Heart left ventricle (tissue), 16 donors: ENCODE results near the gene BLTP1. TPM values are rescaled to one million over a fixed set of nuclear protein-coding genes. Genes with fewer than 3 reads are reported as not detected.

ENCODE experiments used
- ATAC-seq, 4 donors: fragments of 200-7000 bp; cut with Tn5 transposase; one replicate each; pipeline ENCODE4 v1.9.1; 2020 to 2022; ENCODE audit warnings: moderate library complexity in 4 of 4, mild to moderate bottlenecking in 3 of 4, moderate number of reproducible peaks in 1 of 4
- DNase-seq, 5 donors: peaks; one replicate each; pipeline ENCODE4 v3.0.0-alpha.2; 2020
- H3K27ac ChIP-seq, 12 donors: fragments of 200-600 bp; sonication (generic) in 4 of 12; one replicate each; pipeline versions ENCODE4 v1.5.0 to v1.8.0; 2016 to 2022; ENCODE audit warnings: mild to moderate bottlenecking in 2 of 12
- H3K27me3 ChIP-seq, 9 donors: fragments of 200-600 bp; sonication (generic) in 2 of 9; one replicate each; pipeline versions ENCODE4 v1.5.1 to v1.8.0; 2016 to 2022; ENCODE audit warnings: mild to moderate bottlenecking in 3 of 9
- H3K36me3 ChIP-seq, 9 donors: fragments of 200-600 bp; sonication (generic) in 2 of 9; one replicate each; pipeline versions ENCODE4 v1.5.0 to v1.8.0; 2018 to 2022; ENCODE audit warnings: mild to moderate bottlenecking in 2 of 9
- H3K4me1 ChIP-seq, 12 donors: fragments of 200-600 bp; sonication (generic) in 4 of 12; one replicate each; pipeline versions ENCODE4 v1.5.0 to v1.8.0; 2016 to 2022; ENCODE audit warnings: mild to moderate bottlenecking in 3 of 12
- H3K4me3 ChIP-seq, 12 donors: fragments of 200-600 bp; sonication (generic) in 4 of 12; one replicate each; pipeline versions ENCODE4 v1.5.0 to v1.8.0; 2017 to 2022; ENCODE audit warnings: mild to moderate bottlenecking in 9 of 12, moderate library complexity in 4 of 12
- H3K9me3 ChIP-seq, 12 donors: fragments of 200-600 bp; sonication (generic) in 4 of 12; one replicate each; pipeline versions ENCODE4 v1.5.0 to v1.8.0; 2016 to 2022; ENCODE audit warnings: mild to moderate bottlenecking in 1 of 12
- POLR2A ChIP-seq, 2 donors: fragments of 450-650 bp; IDR thresholded peaks; one replicate each; pipeline ENCODE4 v1.6.1; 2017; ENCODE audit warnings: antibody characterized with exemption in 2 of 2, mild to moderate bottlenecking in 2 of 2, moderate library complexity in 2 of 2
- WGBS, 4 donors: extraction: QIAGEN DNeasy Blood & Tissue Kit in 2 of 4; methylation state at CpG; one replicate each; pipeline versions ENCODE4 v1.1.5 to v1.1.7; 2013 to 2018; 5-methylcytosine and 5-hydroxymethylcytosine counted together
- intact Hi-C, 10 donors: fragments of 100-400 bp; cut with DNase I; formaldehyde crosslinking; loops; one replicate each; pipeline versions ENCODE4 v1.11.1 to v1.14.2; 2022
- polyA plus RNA-seq, 2 donors: library from polyadenylated mRNA; stranded (reverse); fragments of 200-250 nt; gene quantifications; one replicate each; pipeline ENCODE4 v1.2.3, GENCODE V29; 2013
- total RNA-seq, 9 donors: library from RNA; depleted of rRNA in 2 of 9; stranded (reverse); fragments of >200 nt in 2 of 9; fragmentation: NEBNext Ultra II Directional in 3 of 9; extraction: Animal tissue kit (Norgen Biotek cat#: 25700) in 3 of 9; gene quantifications; one replicate each; pipeline versions ENCODE4 v1.1.0 to v1.2.4, GENCODE V29; 2016 to 2023
- TF ChIP-seq, protein P1 (sequence below), 12 donors: fragments of 200-600 bp; sonication (generic) in 4 of 12; IDR thresholded peaks; one replicate each; pipeline versions ENCODE4 v1.5.0 to v1.8.0; 2018 to 2022; ENCODE audit warnings: antibody characterized with exemption in 12 of 12, mild to moderate bottlenecking in 5 of 12
- donor health status: ischemic (EF 13 %, LVEDD 7.1; RV severe dilation, severe dysfunction).
- donor health status: healthy with polysubstance abuse.
- donor health status: DM: no; HTN: yes; CAD: no.
- donor health status: DM: no; HTN: no; CAD: no.
- donor health status: ischemic (EF 25% LVEDD 6.9; RV normal size, moderate dysfunction).
- donor health status: ischemic (EF 25% LVEDD 5.7; RV mildly dilated, moderate dysfunction).
- donor health status: healthy.
- donor health status: DM: yes; HTN: yes; CAD: no.
- donor health status: ischemic (EF 35%, LVEDD 5.7; RV mildly dilated, moderate dysfunction).
- donor health status: nonischemic (EF 11% LVEDD 7.7; RV severe dilation, severe dysfunction).
- donor health status: DM: yes; HTN: yes; CAD: no.
- donor health status: PGD.
- donor health status: ischemic (EF 29% LVEDD 5.4; RV normal size, mild dysfunction).
- donor health status: nonischemic (EF 23%, LVEDD 6.1; RV moderate dilation, normal function).

BLTP1 gene
- total and polyA plus RNA-seq, 11 donors = 8.8 to 53.9 (median 44.7) TPM

DNA sequence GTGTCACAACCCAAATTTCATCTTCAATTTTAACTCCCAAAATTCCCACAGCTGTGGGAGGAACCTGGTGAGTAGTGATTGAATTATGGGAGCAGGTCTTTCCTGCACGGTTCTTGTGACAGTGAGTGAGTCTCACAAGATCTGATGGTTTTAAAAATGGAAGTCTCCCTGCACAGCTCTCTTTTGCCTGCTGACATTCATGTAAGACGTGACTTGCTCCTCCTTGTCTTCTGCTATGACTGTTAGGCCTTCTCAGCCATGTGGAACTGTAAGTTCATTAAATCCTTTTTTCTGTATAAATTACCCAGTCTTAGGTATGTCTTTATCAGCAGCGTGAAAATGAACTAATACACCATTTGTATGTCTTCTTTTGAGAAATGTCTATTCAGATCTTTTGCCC lies 13.0 kb upstream of the BLTP1 start:
- no peaks in the 10 kb centered on the region for H3K27me3 ChIP-seq
- no peak for TF ChIP-seq POLR2A (IDR thresholded peaks at IDR 0.05)
- TF ChIP-seq, protein P1, sequence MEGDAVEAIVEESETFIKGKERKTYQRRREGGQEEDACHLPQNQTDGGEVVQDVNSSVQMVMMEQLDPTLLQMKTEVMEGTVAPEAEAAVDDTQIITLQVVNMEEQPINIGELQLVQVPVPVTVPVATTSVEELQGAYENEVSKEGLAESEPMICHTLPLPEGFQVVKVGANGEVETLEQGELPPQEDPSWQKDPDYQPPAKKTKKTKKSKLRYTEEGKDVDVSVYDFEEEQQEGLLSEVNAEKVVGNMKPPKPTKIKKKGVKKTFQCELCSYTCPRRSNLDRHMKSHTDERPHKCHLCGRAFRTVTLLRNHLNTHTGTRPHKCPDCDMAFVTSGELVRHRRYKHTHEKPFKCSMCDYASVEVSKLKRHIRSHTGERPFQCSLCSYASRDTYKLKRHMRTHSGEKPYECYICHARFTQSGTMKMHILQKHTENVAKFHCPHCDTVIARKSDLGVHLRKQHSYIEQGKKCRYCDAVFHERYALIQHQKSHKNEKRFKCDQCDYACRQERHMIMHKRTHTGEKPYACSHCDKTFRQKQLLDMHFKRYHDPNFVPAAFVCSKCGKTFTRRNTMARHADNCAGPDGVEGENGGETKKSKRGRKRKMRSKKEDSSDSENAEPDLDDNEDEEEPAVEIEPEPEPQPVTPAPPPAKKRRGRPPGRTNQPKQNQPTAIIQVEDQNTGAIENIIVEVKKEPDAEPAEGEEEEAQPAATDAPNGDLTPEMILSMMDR (IDR thresholded peaks at IDR 0.05) = no peak
- 74 to 88% (median 84%) methylated on average over 3 of the region's 3 CpGs for WGBS, 4 donors
- no peak overlapping the region for H3K4me3 ChIP-seq
- no peaks in the 10 kb centered on the region for H3K4me1 ChIP-seq
- H3K27ac ChIP-seq = no peak overlapping the region
- ATAC-seq = no peak
- DNase-seq = no peak
- H3K36me3 ChIP-seq = no peaks in the 10 kb centered on the region
- peaks cover 0 to 7% (median 0%) of the 10 kb centered on the region in 12 donors for H3K9me3 ChIP-seq
- intact Hi-C loops = no loop called here

DNA sequence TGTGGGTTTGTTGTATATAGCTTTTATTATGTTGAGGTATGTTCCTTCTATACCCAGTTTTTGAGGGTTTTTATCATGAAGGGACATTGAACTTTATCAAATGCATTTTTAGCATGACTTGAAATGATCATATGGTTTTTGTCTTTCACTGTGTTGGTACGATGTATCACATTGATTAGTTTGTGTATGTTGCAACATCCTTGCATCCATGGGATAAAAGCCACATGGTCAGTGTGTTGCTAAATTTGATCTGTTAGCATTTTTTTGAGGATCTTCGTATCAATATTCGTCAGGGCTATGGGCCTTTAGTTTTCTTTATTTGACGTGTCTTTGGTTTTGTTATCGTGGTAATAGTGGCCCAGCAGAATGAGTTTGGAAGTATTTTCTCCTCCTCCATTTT lies 11.3 kb upstream of the BLTP1 start:
- TF ChIP-seq, protein P1 (IDR thresholded peaks at IDR 0.05) = no peak
- TF ChIP-seq POLR2A (IDR thresholded peaks at IDR 0.05) = no peak
- Histone ChIP-seq H3K36me3 (no peaks in the 10 kb centered on the region), H3K27ac (no peak overlapping the region), H3K4me1 (no peaks in the 10 kb centered on the region), H3K27me3 (peaks cover 0 to 8% (median 0%) of the 10 kb centered on the region in 9 donors), H3K4me3 (no peak overlapping the region), H3K9me3 (peaks cover 0 to 7% (median 0%) of the 10 kb centered on the region in 12 donors)
- WGBS, 4 donors = 90 to 93% (median 92%) methylated on average over 5 of the region's 5 CpGs
- intact Hi-C loops = loop anchor here in 2 of 10 donors (10.0 kb wide), 2 partner anchors 136 to 146 kb away; no protein-coding TSS in a partner anchor
- DNase-seq = no peak
- no peak for ATAC-seq

DNA sequence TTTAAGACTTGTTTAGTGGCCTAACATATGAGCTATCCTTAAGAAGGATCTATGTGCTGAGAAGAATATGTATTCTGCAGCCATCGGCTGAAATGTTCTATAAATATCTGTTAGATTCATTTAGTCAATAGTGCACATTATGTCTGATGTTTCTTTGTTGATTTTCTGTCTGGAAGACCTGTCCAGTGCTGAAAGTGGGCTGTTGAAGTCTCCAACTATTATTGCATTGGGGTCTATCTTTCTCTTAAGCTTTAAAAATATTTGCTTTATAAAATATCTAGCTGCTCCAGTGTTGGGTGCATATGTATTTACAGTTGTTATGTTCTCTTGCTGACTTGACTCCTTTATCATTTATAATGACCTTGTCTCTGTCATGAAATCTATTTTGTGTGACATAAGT lies 9.4 kb upstream of the BLTP1 start:
- ATAC-seq = no peak
- WGBS, 4 donors = 68 to 75% (median 73%) methylated on average over 1 of the region's 1 CpG

DNA sequence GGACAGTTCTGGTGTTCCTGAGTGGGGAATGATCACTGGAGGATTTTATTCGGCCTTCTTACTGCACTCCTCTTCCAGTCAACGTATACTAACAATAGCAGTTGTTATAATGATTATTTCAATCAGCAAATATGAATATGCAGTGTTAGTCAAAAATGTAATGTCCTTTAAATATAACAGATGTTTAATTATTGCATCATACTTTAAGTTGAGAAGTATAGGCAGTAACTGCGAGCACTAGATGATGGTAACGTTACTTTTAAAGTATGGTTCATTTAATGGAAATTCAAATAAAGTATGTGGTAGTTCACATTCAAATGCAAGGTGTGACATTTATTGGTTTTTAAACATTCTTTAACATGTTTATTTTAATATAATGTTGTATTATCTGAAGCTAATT lies 5.5 kb upstream of the BLTP1 start:
- Histone ChIP-seq H3K36me3 (no peaks in the 10 kb centered on the region), H3K27me3 (peaks cover 0 to 8% (median 0%) of the 10 kb centered on the region in 9 donors), H3K9me3 (no peaks in the 10 kb centered on the region), H3K4me3 (no peak overlapping the region), H3K4me1 (peaks cover 0 to 14% (median 7%) of the 10 kb centered on the region in 12 donors), H3K27ac (no peak overlapping the region)
- no peak for DNase-seq
- intact Hi-C loops = loop anchor here in 2 of 10 donors (10.0 kb wide), 2 partner anchors 142 to 152 kb away; no protein-coding TSS in a partner anchor
- WGBS, 4 donors = 88 to 94% (median 90%) methylated on average over 4 of the region's 4 CpGs
- no peak for ATAC-seq
- TF ChIP-seq POLR2A (IDR thresholded peaks at IDR 0.05) = no peak
- TF ChIP-seq, protein P1 (IDR thresholded peaks at IDR 0.05) = no peak

More for the DNA sequence above, 9.4 kb upstream of the BLTP1 start:
- Histone ChIP-seq H3K4me1 (no peaks in the 10 kb centered on the region), H3K36me3 (no peaks in the 10 kb centered on the region), H3K4me3 (no peak overlapping the region), H3K27ac (no peak overlapping the region), H3K9me3 (peaks cover 0 to 7% (median 0%) of the 10 kb centered on the region in 12 donors), H3K27me3 (peaks cover 0 to 8% (median 0%) of the 10 kb centered on the region in 9 donors)
- DNase-seq = no peak
- no peak for TF ChIP-seq POLR2A (IDR thresholded peaks at IDR 0.05)
- TF ChIP-seq, protein P1 (IDR thresholded peaks at IDR 0.05) = no peak
- intact Hi-C loops = loop anchor here in 2 of 10 donors (10.0 kb wide), 2 partner anchors 138 to 148 kb away; no protein-coding TSS in a partner anchor
